ENCODE results near the gene SETD5.

DNA sequence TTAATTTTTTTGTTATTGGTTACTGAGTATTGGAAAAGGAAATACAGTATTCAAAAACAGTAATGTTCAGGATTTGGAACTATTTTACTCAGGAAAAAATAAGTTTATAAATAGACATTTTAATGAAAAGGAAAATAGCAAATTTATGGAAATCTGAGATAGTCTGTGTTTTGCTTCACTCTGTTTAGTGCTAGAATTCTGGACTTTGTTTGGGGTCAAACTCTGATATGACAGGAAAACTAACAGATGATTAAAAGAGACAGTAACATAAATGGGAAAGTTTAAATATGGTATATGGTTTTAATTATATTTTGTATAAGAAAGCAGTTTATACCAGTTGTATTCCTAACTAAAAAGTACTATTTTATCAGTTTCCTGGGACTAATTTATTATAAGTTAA is 17.4 kb downstream of the SETD5 start:
- TF ChIP-seq NRF1 (IDR thresholded peaks at IDR 0.05; ENCODE audit: low read depth, low read length) (no peak), CTCF (IDR thresholded peaks at IDR 0.05; ENCODE audit: control extremely low read depth in 1 of 3, insufficient read depth in 1 of 3, low read depth in 1 of 3, low read length in 3 of 3) (no peak), JUND (IDR thresholded peaks at IDR 0.05; ENCODE audit: low read length) (no peak), RAD21 (IDR thresholded peaks at IDR 0.05 in 1 of 2, conservative IDR thresholded peaks at IDR 0.05 in 1 of 2; ENCODE audit: low read depth in 2 of 2, low read length in 2 of 2) (no peak), YY1 (IDR thresholded peaks at IDR 0.05; ENCODE audit: low read depth, low read length) (no peak), SP2 (IDR thresholded peaks at IDR 0.05; ENCODE audit: low read length) (no peak), E2F6 (IDR thresholded peaks at IDR 0.05) (no peak), TBP (IDR thresholded peaks at IDR 0.05; ENCODE audit: low read depth, low read length) (no peak), PHF8 (conservative IDR thresholded peaks at IDR 0.05; ENCODE audit: low read depth, low read length) (no peak), KDM5A (IDR thresholded peaks at IDR 0.05; ENCODE audit: low read length) (no peak), HDAC2 (IDR thresholded peaks at IDR 0.05; ENCODE audit: borderline replicate concordance in 1 of 2, low read depth in 2 of 2, low read length in 2 of 2) (no peak), BRCA1 (IDR thresholded peaks at IDR 0.05; ENCODE audit: low read depth, low read length) (no peak), FOSL1 (IDR thresholded peaks at IDR 0.05; ENCODE audit: insufficient read depth, low read depth, low read length) (no peak)
- TF ChIP-seq, protein P1, sequence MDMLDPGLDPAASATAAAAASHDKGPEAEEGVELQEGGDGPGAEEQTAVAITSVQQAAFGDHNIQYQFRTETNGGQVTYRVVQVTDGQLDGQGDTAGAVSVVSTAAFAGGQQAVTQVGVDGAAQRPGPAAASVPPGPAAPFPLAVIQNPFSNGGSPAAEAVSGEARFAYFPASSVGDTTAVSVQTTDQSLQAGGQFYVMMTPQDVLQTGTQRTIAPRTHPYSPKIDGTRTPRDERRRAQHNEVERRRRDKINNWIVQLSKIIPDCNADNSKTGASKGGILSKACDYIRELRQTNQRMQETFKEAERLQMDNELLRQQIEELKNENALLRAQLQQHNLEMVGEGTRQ (IDR thresholded peaks at IDR 0.05; ENCODE audit: low read length): no peak

Measured in H1 (cell line).